CD4-positive, alpha-beta T cell treated with Interleukin-4 for 4 hours (primary cell): ENCODE results near the gene SERPINF2.
"Not testable (repeated sequence)": the region's sequence is repeated elsewhere in the genome, so short reads cannot be mapped to it uniquely, and the experiment has no call there.

ENCODE experiments used
- DNase-seq: peaks from one replicate; pipeline ENCODE4 v3.0.0-alpha.2; 2020

The SERPINF2 gene

DNA sequence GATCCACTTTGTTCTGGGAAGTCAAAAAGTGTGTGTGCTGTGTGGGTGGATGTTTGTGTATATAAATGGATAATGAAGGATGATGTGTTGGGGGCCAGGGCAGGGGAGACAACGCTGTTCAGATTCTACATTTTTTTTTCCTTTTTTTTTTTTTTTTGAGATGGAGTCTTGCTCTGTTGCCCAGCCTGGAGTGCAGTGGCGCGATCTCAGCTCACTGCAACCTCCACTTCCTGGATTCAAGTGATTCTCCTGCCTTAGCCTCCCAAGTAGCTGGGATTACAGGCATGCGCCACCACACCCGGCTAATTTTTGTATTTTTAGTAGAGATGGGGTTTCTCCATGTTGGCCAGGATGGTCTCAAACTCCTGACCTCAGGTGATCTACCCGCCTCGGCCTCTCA lies 22.0 kb downstream of the SERPINF2 start:
- DNase-seq = not testable (repeated sequence)

DNA sequence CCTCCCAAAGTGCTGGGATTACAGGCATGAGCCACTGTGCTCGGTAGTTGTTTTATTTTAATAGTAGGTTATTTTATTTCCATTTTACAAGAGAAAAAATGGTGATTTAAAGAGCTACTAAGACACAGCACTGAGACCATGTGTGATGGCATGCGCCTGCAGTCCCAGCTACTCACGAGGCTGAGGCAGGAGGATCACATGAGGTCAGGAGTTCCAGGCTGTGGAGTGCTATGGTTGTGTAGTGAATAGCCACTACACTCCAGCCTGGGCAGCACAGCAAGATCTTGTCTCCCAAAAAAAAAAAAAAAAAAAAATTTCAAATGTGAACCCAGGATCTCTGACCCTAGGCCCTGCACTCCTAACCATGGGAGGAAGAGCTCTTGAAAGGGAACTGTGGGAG lies 22.9 kb downstream of the SERPINF2 start:
- DNase-seq = no peak

DNA sequence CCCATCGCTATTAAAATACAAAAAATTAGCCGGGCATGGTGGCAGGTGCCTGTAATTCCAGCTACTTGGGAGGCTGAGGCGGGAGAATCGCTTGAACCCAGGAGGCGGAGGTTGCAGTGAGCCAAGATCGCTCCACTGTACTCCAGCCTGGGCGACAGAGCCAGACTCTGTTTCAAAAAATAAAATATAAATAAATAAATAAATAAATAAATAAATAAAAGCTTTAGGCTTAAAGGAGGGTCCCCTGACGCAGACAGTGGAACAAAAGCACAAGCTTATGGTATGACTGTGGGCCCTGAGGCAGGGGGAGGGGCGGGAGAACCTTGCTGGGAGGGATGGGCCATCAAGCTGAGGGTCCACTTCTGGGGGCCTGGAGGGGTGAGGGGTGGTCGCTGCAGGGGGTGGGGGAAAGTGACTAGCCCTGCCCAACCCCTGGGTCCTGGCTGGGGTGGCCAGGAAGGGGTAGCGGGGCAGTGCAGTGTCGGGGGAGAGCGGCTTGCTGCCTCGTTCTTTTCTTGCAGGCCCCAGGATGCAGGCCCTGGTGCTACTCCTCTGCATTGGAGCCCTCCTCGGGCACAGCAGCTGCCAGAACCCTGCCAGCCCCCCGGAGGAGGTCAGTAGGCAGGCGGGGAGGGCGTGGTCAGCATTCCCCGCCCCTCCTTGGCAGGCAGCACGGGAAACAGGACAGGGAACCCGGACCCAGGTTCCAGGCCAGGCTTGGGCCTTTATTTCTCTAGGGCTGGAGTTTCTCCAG lies 23.9 kb downstream of the SERPINF2 start:
- no peak for DNase-seq

DNA sequence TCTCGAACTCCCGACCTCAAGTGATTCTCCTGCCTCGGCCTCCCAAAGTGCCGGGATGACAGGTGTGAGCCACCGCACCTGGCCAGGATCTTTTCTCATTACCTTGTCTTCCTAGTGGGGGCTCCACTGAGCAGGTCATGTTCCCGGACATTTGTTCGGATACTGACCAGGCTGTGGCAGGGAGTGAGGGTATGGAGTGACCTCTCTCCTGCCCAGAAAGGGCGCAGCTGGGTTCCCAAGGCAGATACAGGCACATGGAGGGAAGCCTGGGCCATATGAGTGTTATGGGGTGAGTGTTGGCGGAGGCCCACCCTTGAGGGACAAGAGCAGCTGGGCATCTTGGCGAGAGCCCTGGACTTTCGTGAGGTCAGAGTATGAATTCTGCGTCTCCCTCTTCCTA lies 24.7 kb downstream of the SERPINF2 start:
- DNase-seq = no peak

DNA sequence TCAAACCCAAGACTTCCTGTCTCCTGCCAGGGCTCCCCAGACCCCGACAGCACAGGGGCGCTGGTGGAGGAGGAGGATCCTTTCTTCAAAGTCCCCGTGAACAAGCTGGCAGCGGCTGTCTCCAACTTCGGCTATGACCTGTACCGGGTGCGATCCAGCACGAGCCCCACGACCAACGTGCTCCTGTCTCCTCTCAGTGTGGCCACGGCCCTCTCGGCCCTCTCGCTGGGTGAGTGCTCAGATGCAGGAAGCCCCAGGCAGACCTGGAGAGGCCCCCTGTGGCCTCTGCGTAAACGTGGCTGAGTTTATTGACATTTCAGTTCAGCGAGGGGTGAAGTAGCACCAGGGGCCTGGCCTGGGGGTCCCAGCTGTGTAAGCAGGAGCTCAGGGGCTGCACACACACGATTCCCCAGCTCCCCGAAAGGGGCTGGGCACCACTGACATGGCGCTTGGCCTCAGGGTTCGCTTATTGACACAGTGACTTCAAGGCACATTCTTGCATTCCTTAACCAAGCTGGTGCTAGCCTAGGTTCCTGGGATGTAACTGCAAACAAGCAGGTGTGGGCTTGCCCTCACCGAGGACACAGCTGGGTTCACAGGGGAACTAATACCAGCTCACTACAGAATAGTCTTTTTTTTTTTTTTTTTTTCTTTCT lies 27.3 kb downstream of the SERPINF2 start:
- DNase-seq = no peak

DNA sequence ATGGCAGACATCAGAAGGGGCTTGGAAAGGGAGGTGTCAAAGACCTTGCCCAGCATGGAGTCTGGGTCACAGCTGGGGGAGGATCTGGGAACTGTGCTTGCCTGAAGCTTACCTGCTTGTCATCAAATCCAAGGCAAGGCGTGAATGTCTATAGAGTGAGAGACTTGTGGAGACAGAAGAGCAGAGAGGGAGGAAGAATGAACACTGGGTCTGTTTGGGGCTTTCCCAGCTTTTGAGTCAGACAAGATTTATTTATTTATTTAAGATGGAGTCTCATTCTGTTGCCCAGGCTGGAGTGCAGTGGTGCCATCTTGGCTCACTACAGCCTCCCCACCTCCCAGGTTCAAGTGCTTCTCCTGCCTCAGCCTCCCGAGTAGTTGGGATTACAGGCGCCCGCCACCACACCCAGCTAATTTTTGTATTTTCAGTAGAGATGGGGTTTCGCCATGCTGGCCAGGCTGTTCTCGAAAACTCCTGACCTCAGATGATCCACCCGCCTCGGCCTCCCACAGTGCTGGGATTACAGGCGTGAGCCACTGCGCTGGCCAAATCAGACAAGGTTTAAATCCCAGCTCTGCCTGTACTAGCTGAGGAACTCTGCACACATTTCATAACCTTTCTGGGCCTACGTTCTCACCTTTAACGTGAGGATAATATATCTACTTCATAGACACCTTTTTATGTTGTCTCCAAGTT lies 30.5 kb downstream of the SERPINF2 start:
- DNase-seq = not testable (repeated sequence)

DNA sequence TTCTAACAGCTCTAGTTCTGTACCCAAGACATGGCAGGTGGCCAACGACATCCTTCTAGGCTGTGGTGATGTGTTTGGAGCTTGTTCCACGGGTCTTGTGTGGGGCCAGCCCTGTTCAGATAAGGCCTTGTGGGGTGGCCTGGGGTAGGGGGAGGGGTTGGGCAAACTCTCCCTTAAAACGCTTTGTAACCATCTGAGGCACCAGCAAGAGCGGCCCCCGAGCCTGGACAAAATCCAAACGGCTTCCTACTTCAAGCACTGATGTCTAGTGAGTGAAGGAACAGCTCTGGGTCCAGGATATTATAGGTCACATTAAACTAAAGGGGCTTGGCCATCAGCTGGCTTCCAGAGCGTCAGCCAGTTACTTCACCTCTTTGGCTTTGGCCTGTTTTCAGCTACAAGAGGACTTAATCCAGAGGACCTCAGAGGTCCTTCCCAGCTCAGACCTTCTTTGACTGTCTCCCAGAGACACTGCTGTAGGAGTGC lies 31.1 kb downstream of the SERPINF2 start:
- no peak for DNase-seq

DNA sequence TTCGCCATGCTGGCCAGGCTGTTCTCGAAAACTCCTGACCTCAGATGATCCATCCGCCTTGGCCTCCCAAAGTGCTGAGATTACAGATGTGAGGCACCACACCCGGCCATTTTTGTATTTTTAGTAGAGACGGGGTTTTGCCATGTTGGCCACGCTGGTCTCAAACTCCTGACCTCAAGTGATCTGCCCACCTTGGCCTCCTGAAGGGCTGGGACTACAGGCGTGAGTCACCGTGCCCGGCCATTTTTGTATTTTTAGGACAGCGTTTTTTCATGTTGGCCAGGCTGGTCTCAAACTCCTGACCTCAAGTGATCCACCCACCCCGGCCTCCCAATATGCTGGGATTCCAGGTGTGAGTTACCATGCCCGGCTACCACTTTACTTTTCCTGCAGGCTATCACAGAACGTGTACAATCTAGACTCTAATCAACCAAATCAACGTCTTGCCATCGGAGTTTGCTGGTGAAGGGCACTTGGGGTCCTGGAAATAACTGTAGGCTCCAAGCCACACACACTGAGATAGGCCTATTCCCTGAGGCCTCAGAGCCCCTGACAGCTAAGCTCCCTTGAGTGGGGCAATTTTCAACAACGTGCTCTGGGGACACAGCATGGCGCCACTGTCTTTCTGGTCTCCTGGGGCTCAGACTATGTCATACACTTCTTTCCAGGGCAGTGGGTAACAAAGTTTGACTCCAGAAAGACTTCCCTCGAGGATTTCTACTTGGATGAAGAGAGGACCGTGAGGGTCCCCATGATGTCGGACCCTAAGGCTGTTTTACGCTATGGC lies 31.9 kb downstream of the SERPINF2 start:
- no peak for DNase-seq

DNA sequence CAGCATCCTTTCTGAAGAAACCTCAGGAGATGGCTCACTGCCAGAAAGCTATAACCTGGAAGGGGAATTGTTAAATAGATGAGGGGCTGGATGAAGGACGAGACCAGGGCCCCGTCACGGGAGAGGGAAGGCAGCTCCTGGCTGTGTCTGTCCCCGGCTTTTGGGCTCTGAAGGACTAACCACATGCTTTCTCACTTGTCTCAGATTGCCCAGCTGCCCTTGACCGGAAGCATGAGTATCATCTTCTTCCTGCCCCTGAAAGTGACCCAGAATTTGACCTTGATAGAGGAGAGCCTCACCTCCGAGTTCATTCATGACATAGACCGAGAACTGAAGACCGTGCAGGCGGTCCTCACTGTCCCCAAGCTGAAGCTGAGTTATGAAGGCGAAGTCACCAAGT lies 33.7 kb downstream of the SERPINF2 start:
- no peak for DNase-seq

DNA sequence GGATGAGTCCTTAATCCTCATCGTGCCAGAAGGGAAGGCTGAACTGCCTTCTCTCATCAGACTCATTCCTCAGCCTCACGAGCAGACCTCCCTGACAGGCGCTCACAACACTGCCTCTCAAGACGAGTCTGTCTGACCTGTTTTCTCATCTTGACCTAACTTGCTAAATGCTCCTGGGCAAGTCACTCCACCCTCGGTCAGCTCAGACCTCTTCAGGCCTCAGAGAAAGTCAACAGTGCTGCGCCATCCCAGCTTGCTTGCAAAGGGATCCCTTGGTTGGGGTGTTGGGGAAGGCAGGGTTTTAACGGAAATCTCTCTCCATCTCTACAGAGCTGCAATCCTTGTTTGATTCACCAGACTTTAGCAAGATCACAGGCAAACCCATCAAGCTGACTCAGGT lies 34.2 kb downstream of the SERPINF2 start:
- no peak for DNase-seq

DNA sequence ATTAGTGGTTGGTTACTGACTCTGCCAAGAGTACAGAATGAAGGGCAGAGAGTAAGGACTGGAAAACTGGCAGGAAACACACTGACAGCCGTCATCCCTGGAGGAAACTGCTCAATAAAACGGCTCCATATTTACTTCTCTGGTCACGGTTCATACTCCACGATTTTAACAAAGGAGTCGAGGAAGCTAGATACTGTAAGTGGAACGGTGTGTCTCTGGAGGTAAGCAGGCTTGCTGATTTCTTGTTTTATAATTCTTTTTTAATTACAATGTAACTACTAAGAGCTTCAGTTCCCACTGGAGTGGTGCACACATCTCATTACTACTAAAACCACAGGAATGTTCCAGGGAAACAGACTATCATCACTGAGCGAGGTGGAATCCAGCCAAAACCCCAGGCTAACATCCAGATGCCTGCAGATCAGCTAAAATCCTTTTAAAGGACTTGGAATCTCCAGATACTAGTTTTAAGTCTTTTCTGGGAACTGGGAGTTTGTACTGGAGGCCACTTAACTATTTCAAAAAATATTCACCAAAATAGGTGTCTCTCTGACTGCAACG lies 37.0 kb downstream of the SERPINF2 start:
- DNase-seq = no peak

DNA sequence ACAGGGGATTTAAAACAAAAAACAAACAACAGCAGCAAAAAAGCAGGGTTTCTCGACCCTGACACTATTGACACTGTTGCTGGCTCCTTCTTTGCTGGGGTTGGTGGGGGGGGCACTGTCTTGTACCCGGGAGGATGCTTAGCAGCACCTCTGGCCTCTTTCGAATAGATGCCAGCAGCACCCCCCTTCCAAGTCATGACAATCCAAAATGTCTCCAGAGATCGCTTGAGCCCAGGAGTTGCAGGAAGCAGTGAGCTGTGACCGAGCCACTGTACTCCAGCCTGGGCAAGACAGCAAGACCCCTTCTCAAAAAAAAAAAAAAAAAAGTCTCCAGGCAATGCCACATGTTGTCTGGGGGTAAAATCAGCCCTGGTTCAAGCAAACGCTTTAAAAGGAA lies 39.5 kb downstream of the SERPINF2 start:
- DNase-seq = no peak

DNA sequence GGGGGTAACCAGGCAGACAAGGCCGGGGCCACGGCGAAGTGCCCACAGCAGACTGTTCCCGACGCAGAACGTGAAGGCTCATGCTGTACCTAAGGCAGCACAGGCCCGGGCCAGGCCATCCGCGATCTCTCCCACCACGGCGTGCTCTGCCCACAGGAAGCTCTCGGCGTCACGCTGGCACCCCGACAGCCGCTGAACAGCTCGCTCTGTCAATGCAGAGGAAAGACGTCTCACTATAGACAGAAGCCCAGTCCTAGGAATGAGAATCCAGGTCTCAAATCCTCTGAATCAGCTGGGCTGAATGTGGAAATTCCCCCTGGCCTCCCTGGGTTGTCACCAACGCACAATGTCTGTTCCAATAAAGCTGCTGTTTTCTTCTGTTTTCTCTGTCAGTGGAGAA lies 40.6 kb downstream of the SERPINF2 start:
- DNase-seq = no peak

DNA sequence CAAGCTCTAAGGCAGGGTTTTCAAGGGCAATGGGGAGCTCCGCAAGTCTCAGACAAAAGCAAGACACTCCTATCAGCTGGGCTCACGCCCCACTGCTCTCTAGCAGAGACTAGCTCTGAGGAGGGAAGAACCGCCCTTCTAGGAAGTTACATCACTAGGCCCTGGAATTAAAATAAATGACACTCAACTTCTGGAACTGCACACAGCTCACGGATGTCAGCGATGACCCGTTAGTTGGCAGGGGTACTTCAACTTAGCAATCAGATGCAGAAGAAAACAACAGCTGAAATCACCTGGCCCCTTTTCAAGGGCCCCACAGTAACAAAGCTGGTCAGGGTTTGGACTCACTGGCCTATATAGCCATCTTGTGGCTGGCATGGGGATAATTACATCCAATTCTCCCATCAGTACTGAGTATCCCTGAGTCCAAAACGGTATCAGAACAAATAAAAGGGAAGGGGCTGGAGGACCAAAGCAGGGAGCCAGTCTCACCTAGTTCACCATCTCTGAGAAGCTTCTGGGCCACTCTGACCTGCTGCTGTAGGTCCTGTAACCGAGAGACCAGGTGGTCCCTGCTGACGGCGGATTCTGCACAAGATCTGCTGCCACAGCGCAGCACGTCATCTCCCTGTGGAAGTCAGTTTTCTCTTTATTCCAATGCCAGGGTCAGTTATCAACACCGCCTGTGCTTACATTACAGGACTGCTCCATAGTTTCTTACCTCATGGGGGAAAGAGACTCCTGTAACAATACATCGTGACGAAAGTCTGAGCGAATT lies 41.4 kb downstream of the SERPINF2 start:
- peak; percentile 13 for DNase-seq

DNA sequence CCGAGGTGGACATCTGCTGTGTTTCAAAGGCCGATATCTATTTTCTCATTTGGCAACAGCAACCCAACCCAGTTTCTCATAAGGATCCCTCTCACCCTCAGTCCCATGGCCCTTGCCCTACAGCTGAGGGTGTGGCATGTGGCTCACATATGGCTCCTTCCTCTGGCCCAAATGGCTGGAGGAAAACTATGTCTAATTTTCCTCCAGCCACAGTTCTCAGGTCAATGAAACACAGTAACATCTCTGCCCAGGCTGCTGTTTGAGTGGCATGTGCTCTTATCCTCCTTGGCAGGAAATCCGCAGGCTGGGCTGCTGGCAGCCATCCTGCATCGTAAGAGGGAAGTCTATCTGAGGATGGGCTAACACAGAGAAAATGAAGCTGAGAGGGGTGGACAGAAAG lies 43.3 kb downstream of the SERPINF2 start:
- DNase-seq = no peak

DNA sequence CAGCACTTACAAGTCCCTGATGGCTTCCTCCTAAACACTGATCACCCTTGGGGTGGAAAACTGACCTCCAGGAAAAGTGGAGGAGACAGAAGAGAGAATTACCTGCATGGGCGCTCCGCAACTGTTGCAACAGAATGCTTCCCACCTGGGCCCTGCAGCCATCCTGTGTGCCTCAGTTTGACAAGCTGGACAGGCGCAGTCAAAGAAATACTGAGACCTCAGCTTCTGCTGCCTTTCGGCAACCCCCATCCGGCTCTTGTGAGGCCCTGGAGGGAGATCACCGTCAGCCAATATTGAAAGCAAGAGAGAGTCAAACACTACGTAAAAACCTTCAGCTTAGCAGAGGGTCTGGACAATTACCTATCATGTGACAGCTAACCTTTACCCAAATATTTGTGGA lies 44.0 kb downstream of the SERPINF2 start:
- no peak for DNase-seq

DNA sequence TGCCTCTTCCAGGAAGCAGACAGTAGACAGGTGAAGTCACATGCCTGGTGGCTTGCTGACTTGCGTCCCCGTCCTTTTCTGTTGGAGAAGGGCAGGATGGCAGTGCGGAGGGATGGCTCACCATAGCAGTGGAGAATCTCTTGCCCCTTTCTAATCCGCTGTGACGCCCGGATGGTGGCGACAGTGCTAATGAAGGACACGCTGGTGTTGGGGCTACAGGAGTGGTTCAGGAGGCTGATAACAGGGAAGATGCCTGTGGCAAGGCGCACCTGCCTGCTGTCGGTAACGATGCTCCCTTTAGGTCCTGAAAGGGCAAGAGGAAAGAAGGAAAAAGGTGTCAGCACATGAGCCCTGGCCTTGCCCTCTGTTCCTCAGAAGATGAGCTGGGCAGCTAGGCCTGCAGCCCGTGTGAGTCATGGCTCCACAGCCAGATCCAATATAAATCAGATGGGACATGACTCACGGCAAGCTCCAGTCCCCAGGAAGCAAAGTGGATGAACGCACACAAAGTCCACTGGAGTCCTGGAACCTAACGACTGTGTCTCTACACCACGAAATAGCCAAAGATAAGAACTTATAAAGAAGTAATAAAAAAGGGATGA lies 44.7 kb downstream of the SERPINF2 start:
- DNase-seq = no peak

DNA sequence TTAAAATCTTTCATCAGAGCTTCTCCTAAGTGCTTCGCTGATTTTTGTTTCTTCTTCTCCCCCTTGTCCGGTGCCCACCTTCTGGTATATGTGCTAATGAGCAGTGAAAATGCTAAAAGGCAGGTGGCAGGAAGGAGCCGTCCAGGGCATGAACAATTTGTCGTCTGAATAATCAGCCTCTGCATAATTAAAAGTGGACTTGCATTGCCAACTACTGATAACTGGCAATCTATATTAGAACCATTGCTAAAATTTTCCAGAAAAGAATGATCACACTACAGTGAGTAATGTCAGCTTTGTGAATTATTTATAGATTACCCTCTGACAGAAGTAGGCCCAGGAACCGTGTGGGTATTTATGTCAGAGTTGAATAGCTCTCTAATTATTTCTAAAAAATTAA lies 47.3 kb downstream of the SERPINF2 start:
- no peak for DNase-seq

DNA sequence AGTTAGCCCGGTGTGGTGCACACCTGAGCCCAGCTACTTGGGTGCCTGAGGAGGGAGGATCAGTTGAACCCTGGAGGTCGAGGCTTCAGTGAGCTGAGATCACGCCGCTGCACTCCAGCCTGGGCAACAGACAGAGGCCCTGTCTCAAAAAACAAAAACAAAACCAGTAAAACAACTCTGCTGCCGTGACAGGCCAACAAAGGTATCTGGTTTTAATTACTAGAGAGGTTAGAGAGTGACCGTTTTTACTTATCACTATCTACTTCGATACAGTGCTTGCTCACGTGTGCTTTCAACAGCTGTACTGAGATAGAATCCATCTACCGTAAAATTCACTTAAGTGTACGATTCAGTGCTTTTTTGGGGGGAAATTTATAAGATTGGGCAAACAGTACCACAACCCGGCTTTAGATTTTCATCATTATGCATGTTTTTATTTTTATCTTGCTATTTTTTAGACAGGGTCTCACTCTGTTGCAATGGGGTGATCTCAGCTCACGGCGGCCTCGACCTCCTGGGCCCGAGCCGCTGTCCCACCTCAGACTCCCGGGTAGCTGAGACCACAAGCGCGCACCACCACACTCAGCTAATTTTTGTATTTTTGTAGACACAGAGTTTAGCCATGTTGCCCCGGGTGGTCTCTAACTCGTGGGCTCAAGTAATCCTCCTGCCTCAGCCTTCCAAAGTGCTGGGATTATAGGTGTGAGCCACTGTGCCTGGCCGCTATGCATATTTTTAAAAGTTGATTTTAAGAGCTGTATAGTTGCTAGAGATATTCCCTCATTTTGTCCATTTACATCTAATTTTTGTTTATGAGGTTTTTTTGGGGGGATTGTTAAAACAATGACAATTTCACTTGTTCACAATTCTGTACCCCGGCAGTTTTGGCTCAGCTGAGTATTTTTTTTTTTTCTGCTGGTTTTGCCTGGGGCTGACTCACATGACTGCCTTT lies 50.1 kb downstream of the SERPINF2 start:
- DNase-seq = no peak

DNA sequence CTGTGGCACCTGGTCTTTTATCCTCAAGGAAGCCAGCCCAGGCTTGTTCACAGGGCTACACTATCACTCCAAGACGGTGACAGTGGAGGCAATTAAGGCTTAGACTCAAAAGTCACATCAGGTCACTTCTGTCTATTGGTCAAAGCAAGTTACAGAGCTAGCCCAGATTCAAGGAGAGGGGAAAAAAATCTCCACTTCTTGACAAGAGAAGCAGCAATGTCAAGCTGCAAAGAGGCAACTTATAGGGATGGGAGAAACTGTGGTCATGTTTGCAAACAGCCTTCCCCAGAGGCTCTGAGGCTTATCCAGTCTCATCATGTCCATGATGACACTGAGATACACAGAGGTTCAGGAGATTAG lies 50.8 kb downstream of the SERPINF2 start:
- no peak for DNase-seq
